ENCODE measurements around the gene DSG3.
"Not testable (repeated sequence)": the region's sequence is repeated elsewhere in the genome, so short reads cannot be mapped to it uniquely, and the experiment has no call there.

The DSG3 gene

GRCh38 chr18:31489311-31489710 lies 41.8 kb downstream of the DSG3 start:
- no peak for DNase-seq (ENCODE audit: insufficient read length, low spot score)
- FAIRE-seq: no peak

GRCh38 chr18:31490387-31490786 lies 42.8 kb downstream of the DSG3 start:
- FAIRE-seq: no peak
- no peak for DNase-seq (ENCODE audit: insufficient read length, low spot score)

GRCh38 chr18:31490833-31491232 lies 43.3 kb downstream of the DSG3 start:
- FAIRE-seq: no peak
- DNase-seq (ENCODE audit: insufficient read length, low spot score): no peak

- FAIRE-seq (no peak), DNase-seq (ENCODE audit: insufficient read length, low spot score) (no peak)
These were observed 44.0 kb downstream of the DSG3 start for GRCh38 chr18:31491586-31491985.

DNA sequence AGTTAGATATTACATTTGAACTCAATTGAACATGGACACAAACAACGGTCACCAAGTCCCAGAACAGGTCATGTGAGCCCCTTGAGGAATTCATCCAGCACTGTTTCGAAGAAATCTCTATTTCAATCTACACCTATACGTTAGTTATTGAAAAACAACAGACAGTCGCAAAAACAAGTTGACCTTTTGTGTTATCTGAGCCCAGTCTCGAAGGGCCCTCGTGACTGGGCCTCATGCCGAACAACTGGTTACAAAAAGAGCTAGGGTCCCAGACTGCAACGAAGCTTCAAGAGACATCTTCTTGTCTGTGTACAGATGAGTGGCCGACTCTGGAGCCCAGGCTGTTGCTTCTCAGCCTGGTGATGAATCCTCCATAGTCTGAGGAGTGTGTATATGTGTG lies 45.1 kb downstream of the DSG3 start:
- DNase-seq (ENCODE audit: insufficient read length, low spot score): no peak
- no peak for FAIRE-seq

DNA sequence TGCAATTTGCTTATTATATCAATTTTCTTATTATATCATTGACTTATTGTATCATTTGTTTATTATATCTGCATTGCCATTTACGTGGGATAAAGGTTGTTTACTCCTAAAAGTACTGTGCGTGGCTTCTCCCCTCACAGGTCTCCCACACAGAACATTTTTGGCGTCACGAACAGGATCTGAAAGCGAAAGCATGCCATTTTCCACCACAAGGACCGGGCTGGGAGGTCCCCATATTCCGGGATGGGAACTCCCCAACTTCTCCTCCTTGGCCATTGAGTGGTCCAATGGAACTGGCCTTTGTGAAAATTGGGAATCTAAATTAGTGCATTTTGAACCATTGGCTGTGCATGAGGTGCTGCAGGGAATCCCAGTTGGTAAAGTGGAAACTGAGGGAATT lies 45.6 kb downstream of the DSG3 start:
- FAIRE-seq (no peak), DNase-seq (ENCODE audit: insufficient read length, low spot score) (no peak)

DNA sequence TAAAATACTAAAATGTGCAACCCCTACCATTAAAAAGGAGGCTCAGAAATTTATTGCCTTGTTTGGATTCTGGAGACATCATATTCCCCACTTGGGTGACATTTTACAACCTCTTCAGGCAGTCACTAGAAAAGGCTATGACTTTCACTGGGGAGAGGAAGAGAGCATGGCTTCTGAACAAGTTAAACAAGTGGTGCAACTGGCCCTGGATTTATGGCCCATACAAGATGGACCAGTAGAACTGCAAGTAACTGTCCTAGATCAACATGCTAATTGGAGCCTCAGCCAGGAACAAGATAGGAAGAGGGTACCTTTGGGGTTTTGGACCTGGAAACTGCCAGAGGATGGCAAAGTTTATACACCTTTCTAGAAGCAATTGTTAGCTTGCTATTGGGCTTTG lies 46.4 kb downstream of the DSG3 start:
- DNase-seq (ENCODE audit: insufficient read length, low spot score): no peak
- FAIRE-seq: no peak

- DNase-seq (ENCODE audit: insufficient read length, low spot score); FAIRE-seq: not testable (repeated sequence)
These were observed 47.2 kb downstream of the DSG3 start for GRCh38 chr18:31494705-31495244.

GRCh38 chr18:31497404-31497835 lies 49.9 kb downstream of the DSG3 start:
- DNase-seq (ENCODE audit: insufficient read length, low spot score) (no peak), FAIRE-seq (peak; percentile 23)

DNA sequence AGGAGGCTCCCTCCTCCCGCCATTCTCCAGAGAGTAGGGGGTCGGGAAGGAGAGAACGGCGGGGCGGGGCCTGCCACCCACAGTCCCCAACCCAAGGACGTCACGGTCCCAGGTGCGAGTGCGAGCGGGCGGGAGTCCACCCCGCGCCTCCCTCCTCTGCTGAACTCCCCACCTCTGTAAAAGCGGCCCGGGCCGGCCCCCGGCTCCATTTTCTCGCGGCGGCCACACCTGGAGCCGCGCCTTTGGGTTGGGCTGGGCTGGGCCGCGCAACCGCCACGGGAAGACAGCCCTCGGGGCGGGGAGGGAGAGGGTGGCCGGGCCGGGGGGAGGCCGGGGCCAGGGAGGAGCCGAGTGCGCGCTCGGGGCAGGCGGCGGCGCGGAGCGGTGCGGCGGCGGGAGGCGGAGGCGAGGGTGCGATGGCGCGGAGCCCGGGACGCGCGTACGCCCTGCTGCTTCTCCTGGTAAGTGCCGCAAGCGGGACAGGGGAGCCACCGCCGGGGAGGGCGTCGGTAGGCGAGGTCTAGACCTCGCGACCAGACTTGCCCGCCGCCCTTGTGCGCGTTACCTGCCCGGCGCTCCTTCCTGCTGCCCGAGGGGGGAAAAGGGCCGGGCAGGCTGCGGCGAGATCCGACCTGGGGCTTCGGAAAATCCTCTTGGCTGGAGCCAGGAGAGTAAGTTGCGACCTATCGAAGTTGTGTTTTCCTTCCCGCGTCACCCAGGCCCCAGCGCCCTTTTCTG lies 50.5 kb downstream of the DSG3 start, which contains the start of gene DSG2:
DSG2 (plus strand) TSS at position 342 of the 738 bp plus-strand sequence; CDS start at position 417, 75 bp downstream.
- DNase-seq (ENCODE audit: insufficient read length, low spot score) (peak; percentile 31), FAIRE-seq (no peak)

DNA sequence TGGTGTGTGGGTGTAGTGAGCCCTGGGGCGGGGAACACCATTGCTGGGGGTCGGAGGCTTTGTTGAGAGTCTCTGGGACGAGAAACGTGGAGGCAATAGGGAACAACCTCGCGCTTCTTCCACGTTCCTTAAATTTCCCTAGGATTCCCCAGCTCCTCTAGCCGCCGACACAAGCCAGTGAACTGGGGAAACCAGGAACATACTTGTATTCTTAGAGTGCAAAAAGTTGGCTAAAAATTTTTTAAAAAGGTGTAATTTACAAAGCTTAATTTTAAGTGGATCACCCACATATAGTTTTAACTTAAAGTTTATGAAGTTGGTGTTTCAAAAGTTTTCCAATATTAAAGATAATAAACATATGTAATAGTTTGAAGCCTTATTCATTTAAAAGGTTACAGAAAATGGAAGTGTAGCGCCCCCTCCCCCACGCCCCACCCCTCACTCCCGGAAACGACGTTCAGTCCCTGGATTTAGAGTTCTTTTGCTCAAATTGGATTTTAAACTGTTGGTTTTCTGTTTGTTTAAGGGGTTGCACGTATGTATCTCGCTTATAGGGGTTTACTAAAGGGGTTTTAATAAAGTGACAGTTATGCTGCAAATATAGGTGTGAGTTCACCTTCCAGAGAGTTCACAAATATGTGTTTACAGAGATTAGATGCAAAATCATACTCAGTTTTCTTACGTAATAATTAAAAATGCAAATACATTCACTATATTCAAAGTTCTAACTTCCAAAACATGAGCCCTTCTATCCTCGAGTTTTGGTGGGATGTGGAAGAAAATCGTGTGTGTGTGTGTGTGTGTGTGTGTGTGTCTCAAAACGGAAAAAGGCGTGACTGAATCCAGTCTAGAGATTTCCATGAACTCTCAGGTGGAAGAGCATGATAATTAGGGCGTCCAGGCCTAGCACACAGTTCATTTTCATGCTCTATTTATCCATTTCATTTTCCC lies 51.3 kb downstream of the DSG3 start:
- no peak for FAIRE-seq
- no peak for DNase-seq (ENCODE audit: insufficient read length, low spot score)

DNA sequence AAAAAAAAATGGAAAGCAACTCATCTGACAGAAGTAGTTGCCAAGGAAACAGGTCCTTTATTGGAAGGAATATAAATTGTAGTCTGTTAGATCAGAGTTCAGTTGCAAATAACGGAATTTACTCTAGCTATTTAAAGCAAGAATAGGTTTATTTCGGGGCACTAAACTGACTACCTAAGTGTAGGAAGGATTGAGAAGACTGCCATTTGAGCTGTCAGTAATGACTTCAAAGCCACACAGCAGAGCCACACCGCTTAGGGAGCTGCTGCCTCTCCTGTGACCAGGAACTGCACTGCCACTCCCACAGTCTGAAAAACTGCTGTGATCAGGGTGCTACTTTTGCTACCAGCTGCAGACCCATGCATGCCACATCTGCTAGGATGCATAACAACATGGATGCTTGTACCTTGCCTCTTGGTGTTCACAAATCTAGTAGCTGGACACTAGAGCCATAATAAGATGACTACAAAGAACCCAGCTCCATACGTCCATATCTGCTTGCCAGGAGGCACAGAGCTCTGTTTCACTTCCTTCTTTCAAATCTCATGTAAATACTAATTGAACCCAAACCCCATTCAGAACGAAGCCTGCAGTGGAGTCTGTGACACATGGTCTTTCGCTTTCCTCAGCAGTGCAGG lies 52.6 kb downstream of the DSG3 start:
- DNase-seq (ENCODE audit: insufficient read length, low spot score): peak; percentile 42
- FAIRE-seq: peak; percentile 91

DNA sequence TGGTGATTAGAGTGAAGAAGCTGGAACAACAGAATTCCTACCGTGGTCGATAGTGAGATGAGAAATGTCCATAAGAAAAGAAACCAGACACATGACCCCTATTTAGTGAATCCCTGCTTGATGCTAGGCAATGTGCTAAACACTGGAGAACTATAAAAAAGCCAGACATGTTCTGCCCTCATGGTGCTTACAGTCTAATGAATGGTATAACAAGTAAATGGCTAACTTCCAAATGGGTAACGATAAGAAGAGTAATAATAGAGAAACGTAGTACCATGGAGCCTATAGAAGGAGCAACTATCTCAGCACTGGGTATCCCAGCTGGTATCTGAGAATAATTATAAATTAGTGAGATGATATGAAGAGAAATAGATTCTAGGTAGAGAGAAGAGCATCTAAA lies 55.5 kb downstream of the DSG3 start:
- DNase-seq (ENCODE audit: insufficient read length, low spot score) (no peak), FAIRE-seq (no peak)

DNA sequence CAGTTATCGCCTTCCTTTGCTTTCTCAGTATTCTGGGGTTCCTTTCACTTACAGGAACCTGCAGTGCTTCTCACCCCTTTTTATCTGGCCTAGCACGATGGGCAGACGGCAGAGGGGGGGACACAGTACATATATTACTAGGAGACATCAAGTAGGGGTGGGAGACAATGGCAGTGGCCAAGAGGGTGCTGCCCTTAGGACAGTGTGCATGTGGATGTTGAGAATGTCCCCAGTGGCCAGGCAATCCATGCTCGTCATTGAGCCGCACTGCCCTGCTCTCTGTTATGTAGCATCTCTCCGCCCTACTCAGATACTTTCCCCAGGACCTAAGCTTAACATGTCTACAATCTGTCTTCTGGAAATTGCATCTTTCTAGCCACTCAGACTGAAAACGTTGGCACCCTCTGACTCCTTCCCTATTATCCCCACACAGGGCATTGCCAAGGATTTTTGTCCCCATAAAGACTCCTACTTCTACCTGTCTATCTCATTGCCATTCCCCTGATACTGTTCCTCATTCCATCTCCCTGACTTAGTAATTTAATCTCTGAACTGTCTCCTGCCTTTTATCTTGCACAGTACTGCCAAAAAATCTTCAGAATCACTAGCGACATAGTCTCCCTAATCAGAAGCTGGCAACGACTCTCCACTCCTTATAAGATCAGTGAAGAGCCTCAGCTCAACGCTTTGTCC lies 57.1 kb downstream of the DSG3 start:
- DNase-seq (ENCODE audit: insufficient read length, low spot score) (no peak), FAIRE-seq (no peak)

GRCh38 chr18:31505156-31505555 lies 57.6 kb downstream of the DSG3 start:
- no peak for FAIRE-seq
- DNase-seq (ENCODE audit: insufficient read length, low spot score): no peak

- DNase-seq (ENCODE audit: insufficient read length, low spot score): no peak
These were observed 58.6 kb downstream of the DSG3 start for GRCh38 chr18:31506024-31506742.

GRCh38 chr18:31507124-31507523 lies 59.6 kb downstream of the DSG3 start:
- FAIRE-seq; DNase-seq (ENCODE audit: insufficient read length, low spot score): not testable (repeated sequence)

More at GRCh38 chr18:31506024-31506742, 58.6 kb downstream of the DSG3 start:
- no peak for FAIRE-seq

DNA sequence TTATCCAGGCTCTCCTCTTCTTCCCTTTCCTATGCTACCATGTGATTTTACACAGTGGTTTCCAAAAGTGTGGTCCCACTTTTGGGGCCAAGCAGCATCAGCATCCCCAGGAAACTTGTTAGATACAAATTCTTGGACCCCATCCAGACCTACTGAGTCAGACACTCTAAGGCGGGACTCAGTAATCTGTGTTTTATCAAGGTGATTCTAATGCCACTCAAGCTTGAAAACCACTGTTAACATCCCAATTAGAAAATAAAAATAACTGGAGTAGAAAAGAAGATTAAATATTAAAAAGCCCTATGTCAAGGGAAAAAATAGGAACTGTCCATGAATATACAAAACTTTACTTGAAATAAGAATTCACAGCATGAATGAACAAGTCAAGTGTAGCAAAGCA lies 61.2 kb downstream of the DSG3 start:
- FAIRE-seq (no peak), DNase-seq (ENCODE audit: insufficient read length, low spot score) (no peak)

- FAIRE-seq (no peak), DNase-seq (ENCODE audit: insufficient read length, low spot score) (no peak)
These were observed 62.0 kb downstream of the DSG3 start for GRCh38 chr18:31509571-31509970.

- FAIRE-seq: no peak
- no peak for DNase-seq (ENCODE audit: insufficient read length, low spot score)
These were observed 62.8 kb downstream of the DSG3 start for GRCh38 chr18:31510319-31510718.
